HepG2 (cell line): ENCODE measurements around the gene TMC8. TPM values are rescaled to one million over a fixed set of nuclear protein-coding genes. Genes with fewer than 3 reads are reported as not detected.
A peak's percentile ranks its signal among the peaks of the same experiment; 100 is the strongest.

Source experiments
- ATF2 ChIP-seq: sonication (generic); formaldehyde crosslinking; IDR thresholded peaks from 2 replicates; pipeline ENCODE4 v1.4.0; 2020; ENCODE audit warnings: missing genetic modification reagents
- ATF5 ChIP-seq: sonication (generic); formaldehyde crosslinking; IDR thresholded peaks from 2 replicates; pipeline ENCODE4 v1.4.0; 2020; ENCODE audit warnings: mild to moderate bottlenecking, low read depth, missing genetic modification reagents
- BRD4 ChIP-seq: sonication (generic); formaldehyde crosslinking; IDR thresholded peaks from 2 replicates; pipeline ENCODE4 v1.4.0; 2020; ENCODE audit warnings: missing genetic modification reagents
- CC2D1A ChIP-seq: sonication (generic); formaldehyde crosslinking; IDR thresholded peaks from 2 replicates; pipeline ENCODE4 v1.8.1; 2023; ENCODE audit warnings: mild to moderate bottlenecking, missing genetic modification reagents
- HNRNPUL1 ChIP-seq: fragments of 200-400 bp; formaldehyde crosslinking; IDR thresholded peaks from 2 replicates; pipeline ENCODE4 v1.6.1; 2017; ENCODE audit warnings: low read depth, mild to moderate bottlenecking, low read length, moderate library complexity
- MATR3 ChIP-seq: sonication (generic); formaldehyde crosslinking; IDR thresholded peaks from 2 replicates; pipeline ENCODE4 v1.4.0; 2020; ENCODE audit warnings: missing genetic modification reagents
- MTF1 ChIP-seq: sonication (generic); formaldehyde crosslinking; IDR thresholded peaks from 2 replicates; pipeline ENCODE4 v1.5.0; 2020; ENCODE audit warnings: missing genetic modification reagents
- PAX8 ChIP-seq: sonication (generic); formaldehyde crosslinking; IDR thresholded peaks from 2 replicates; pipeline ENCODE4 v1.8.0; 2022; ENCODE audit warnings: mild to moderate bottlenecking, missing genetic modification reagents, borderline replicate concordance
- PCBP1 ChIP-seq: fragments of 200-400 bp; formaldehyde crosslinking; IDR thresholded peaks from 2 replicates; pipeline ENCODE4 v1.6.1; 2017; ENCODE audit warnings: mild to moderate bottlenecking, low read depth, low read length, borderline replicate concordance
- PHF8 ChIP-seq: sonication (generic); formaldehyde crosslinking; IDR thresholded peaks from 2 replicates; pipeline ENCODE4 v1.5.0; 2020; ENCODE audit warnings: missing genetic modification reagents
- RCOR2 ChIP-seq: IDR thresholded peaks from 2 replicates; pipeline ENCODE4 v1.6.1; 2016; ENCODE audit warnings: missing biosample characterization, missing genetic modification reagents
- ZC3H13 ChIP-seq: sonication (generic); formaldehyde crosslinking; IDR thresholded peaks from 2 replicates; pipeline ENCODE4 v1.8.1; 2023; ENCODE audit warnings: mild to moderate bottlenecking, missing genetic modification reagents, moderate library complexity
- ZFP36 ChIP-seq: fragments of 150-350 bp; IDR thresholded peaks from 2 replicates; pipeline ENCODE4 v1.6.1; 2018; ENCODE audit warnings: borderline replicate concordance, low read length, low read depth; ENCODE audit not compliant: partially characterized antibody
- ZFY ChIP-seq: sonication (generic); formaldehyde crosslinking; IDR thresholded peaks from 2 replicates; pipeline ENCODE4 v1.4.0; 2020; ENCODE audit warnings: missing genetic modification reagents
- ZIK1 ChIP-seq: sonication (generic); formaldehyde crosslinking; IDR thresholded peaks from 2 replicates; pipeline ENCODE4 v1.5.0; 2020; ENCODE audit warnings: mild to moderate bottlenecking, low read depth, missing genetic modification reagents, borderline replicate concordance
- ZNF142 ChIP-seq: sonication (generic); formaldehyde crosslinking; IDR thresholded peaks from 2 replicates; pipeline ENCODE4 v1.4.0; 2020; ENCODE audit warnings: missing genetic modification reagents
- ZNF3 ChIP-seq: IDR thresholded peaks from 2 replicates; pipeline ENCODE4 v1.7.0; 2017; ENCODE audit warnings: inconsistent platforms
- ZNF562 ChIP-seq: sonication (generic); formaldehyde crosslinking; IDR thresholded peaks from 2 replicates; pipeline ENCODE4 v1.8.0; 2022; ENCODE audit warnings: missing genetic modification reagents, borderline replicate concordance
- ZNF598 ChIP-seq: sonication (generic); formaldehyde crosslinking; IDR thresholded peaks from 2 replicates; pipeline ENCODE4 v1.5.1; 2020; ENCODE audit warnings: mild to moderate bottlenecking, missing genetic modification reagents, borderline replicate concordance
- ZNF674 ChIP-seq: sonication (generic); formaldehyde crosslinking; IDR thresholded peaks from 2 replicates; pipeline ENCODE4 v1.5.0; 2020; ENCODE audit warnings: low read depth, mild to moderate bottlenecking, missing genetic modification reagents
- polyA plus RNA-seq, 8 experiments: library from polyadenylated mRNA; depleted of rRNA in 3 of 8; stranded (reverse) in 7 of 8; unstranded in 1 of 8; fragments of >200 nt; fragmentation: Illumina TruSeq in 4 of 8; extraction: Trizol in 4 of 8; gene quantifications; 2 replicates each; pipeline versions ENCODE4 v1.2.1 to v1.2.3, GENCODE V29; 2011 to 2016; ENCODE audit warnings: low read depth in 4 of 8, missing spikeins in 1 of 8, mixed read lengths in 1 of 8; ENCODE audit not compliant: insufficient read depth in 1 of 8
- total RNA-seq, 5 experiments: library from RNA; depleted of rRNA; stranded (reverse); fragments of >200 nt; fragmentation: Illumina TruSeq; extraction: Trizol; gene quantifications; 2 replicates each; pipeline ENCODE4 v1.2.3, GENCODE V29; 2016; ENCODE audit warnings: low read depth in 1 of 5

TMC8 gene
- total and polyA plus RNA-seq, 2 of the 13 experiments (the other 11 are each of a cell fraction or from before 2014, with no cell fraction given), result 0.53 to 7.8 TPM

- TF ChIP-seq ZNF674 (CRISPR knock-in tag), result no peak
- TF ChIP-seq ZNF142 (CRISPR knock-in tag), result 0 out of 2 replicates have a peak, but pooled peaks have one; percentile 29
- no peak for TF ChIP-seq ATF2 (CRISPR knock-in tag)
- TF ChIP-seq CC2D1A (CRISPR knock-in tag), result no peak
- no peak for TF ChIP-seq MTF1 (CRISPR knock-in tag)
- no peak for TF ChIP-seq ZFP36
- no peak for TF ChIP-seq ATF5
- peak; percentile 60 for TF ChIP-seq ZNF598 (CRISPR knock-in tag)
- no peak for TF ChIP-seq MATR3 (CRISPR knock-in tag)
- no peak for TF ChIP-seq HNRNPUL1
- no peak for TF ChIP-seq RCOR2 (CRISPR knock-in tag)
- no peak for TF ChIP-seq PCBP1
- no peak for TF ChIP-seq ZNF3 (CRISPR knock-in tag)
- no peak for TF ChIP-seq PAX8 (CRISPR knock-in tag)
- peak; percentile 74; the same call in 1 of the 2 replicates for TF ChIP-seq ZC3H13 (CRISPR knock-in tag)
- TF ChIP-seq BRD4, result no peak
- TF ChIP-seq PHF8 (CRISPR knock-in tag), result no peak
- no peak for TF ChIP-seq ZNF562 (CRISPR knock-in tag)
- TF ChIP-seq ZIK1, result 0 out of 2 replicates have a peak, but pooled peaks have one; percentile 17
- no peak for TF ChIP-seq ZFY (CRISPR knock-in tag)
Measured at GRCh38 chr17:78137392-78138203, 7.0 kb downstream of the TMC8 start (continued).
